ENCODE data around the gene TRPM6. TPM values are rescaled to one million over a fixed set of nuclear protein-coding genes. Genes with fewer than 3 reads are reported as not detected.

TRPM6 gene
- total RNA-seq, 1 donor from 2014 or later: 0.21 TPM

GRCh38 chr9:74770508-74771261 lies 117.0 kb downstream of the TRPM6 start:
- Histone ChIP-seq H3K36me3 (ENCODE audit: control insufficient read depth, insufficient read depth, low read length) (no peaks in the 10 kb centered on the region), H3K4me3 (ENCODE audit: low read depth, low read length) (no peak overlapping the region), H3K27me3 (ENCODE audit: control insufficient read depth, insufficient read depth, low read length) (no peaks in the 10 kb centered on the region)
- TF ChIP-seq CTCF (IDR thresholded peaks at IDR 0.05; ENCODE audit: insufficient read depth, low read length, poor library complexity, severe bottlenecking): peak; percentile 52
- DNase-seq (ENCODE audit: low read depth): no peak

DNA sequence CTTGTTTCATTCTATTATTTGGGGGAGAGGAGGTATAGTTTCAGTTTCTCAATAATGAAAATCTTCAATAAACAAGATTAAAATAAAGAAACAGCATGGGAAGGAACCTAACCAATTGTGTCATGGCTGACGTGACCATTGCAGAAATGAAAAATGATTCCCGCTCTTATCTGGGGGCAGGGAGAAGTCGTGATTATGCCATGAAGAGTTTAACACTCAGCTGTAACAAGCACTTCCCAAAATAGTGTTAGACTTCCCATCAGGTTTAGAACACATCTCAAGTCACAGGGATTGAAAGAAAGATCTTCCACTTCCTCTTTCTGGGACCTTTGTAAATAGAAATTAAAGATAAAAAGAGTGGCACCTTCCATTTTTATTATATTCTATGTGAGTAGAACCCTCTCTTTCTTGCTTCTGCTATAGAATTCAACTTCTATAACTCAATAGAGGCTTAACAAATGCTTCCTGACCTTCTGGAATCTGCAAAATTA lies 122.2 kb downstream of the TRPM6 start:
- TF ChIP-seq CTCF (IDR thresholded peaks at IDR 0.05; ENCODE audit: insufficient read depth, low read length, poor library complexity, severe bottlenecking): no peak
- H3K36me3 ChIP-seq (ENCODE audit: control insufficient read depth, insufficient read depth, low read length): no peaks in the 10 kb centered on the region
- DNase-seq (ENCODE audit: low read depth): no peak
- H3K27me3 ChIP-seq (ENCODE audit: control insufficient read depth, insufficient read depth, low read length): no peaks in the 10 kb centered on the region
- H3K4me3 ChIP-seq (ENCODE audit: low read depth, low read length): no peak overlapping the region

- no peak for DNase-seq (ENCODE audit: low read depth)
- Histone ChIP-seq H3K36me3 (ENCODE audit: control insufficient read depth, insufficient read depth, low read length) (no peaks in the 10 kb centered on the region), H3K4me3 (ENCODE audit: low read depth, low read length) (no peak overlapping the region), H3K27me3 (ENCODE audit: control insufficient read depth, insufficient read depth, low read length) (no peaks in the 10 kb centered on the region)
- TF ChIP-seq CTCF (IDR thresholded peaks at IDR 0.05; ENCODE audit: insufficient read depth, low read length, poor library complexity, severe bottlenecking): no peak
These were observed 124.8 kb downstream of the TRPM6 start for GRCh38 chr9:74762950-74763349.

GRCh38 chr9:74760031-74760700 lies 127.6 kb downstream of the TRPM6 start:
- TF ChIP-seq CTCF (IDR thresholded peaks at IDR 0.05; ENCODE audit: insufficient read depth, low read length, poor library complexity, severe bottlenecking): no peak
- peak; percentile 97 for DNase-seq (ENCODE audit: low read depth)
- Histone ChIP-seq H3K36me3 (ENCODE audit: control insufficient read depth, insufficient read depth, low read length) (no peaks in the 10 kb centered on the region), H3K27me3 (ENCODE audit: control insufficient read depth, insufficient read depth, low read length) (no peaks in the 10 kb centered on the region), H3K4me3 (ENCODE audit: low read depth, low read length) (no peak overlapping the region)

DNA sequence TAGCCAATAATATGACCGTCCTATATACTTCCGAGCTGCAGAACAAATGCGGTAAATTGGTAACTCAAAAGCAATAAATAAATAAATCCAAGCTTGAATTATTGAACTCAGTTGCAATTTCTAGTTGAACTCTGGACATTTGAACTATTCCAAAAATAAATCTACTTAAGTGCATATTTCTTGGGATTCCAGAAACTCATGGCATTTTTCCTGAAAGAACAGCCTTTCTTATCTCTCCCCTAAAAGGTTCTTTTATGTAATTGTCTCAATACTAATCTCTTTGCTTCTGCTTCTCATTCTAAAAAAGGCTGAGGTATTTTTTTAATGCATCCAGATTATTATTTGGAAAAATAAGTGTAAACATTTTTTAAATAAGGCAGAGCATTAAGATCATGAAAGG lies 131.7 kb downstream of the TRPM6 start:
- Histone ChIP-seq H3K27me3 (ENCODE audit: control insufficient read depth, insufficient read depth, low read length) (no peaks in the 10 kb centered on the region), H3K36me3 (ENCODE audit: control insufficient read depth, insufficient read depth, low read length) (no peaks in the 10 kb centered on the region), H3K4me3 (ENCODE audit: low read depth, low read length) (no peak overlapping the region)
- DNase-seq (ENCODE audit: low read depth): no peak
- TF ChIP-seq CTCF (IDR thresholded peaks at IDR 0.05; ENCODE audit: insufficient read depth, low read length, poor library complexity, severe bottlenecking): no peak
